Dedifferentiated amniotic fluid mesenchymal stem cell (primary cell): Measurements from ENCODE around the gene PDE11A.
"Not testable (repeated sequence)": the region's sequence is repeated elsewhere in the genome, so short reads cannot be mapped to it uniquely, and the experiment has no call there.

ENCODE experiments used
- DNase-seq: peaks from one replicate; pipeline ENCODE4 v3.0.0-alpha.2; 2016; ENCODE audit errors: extremely low spot score

Gene PDE11A

GRCh38 chr2:178072383-178073301 lies at the start of gene PDE11A:
Gene PDE11A, minus strand, starts transcription at chr2:178072777. Its CDS starts 340 bp downstream, at chr2:178072437.
- DNase-seq, result peak; percentile 73

- DNase-seq, result no peak
These were observed 46.8 kb upstream of the PDE11A start for GRCh38 chr2:178119179-178119922.

GRCh38 chr2:178117725-178118124 lies 45.1 kb upstream of the PDE11A start:
- DNase-seq, result no peak

GRCh38 chr2:178115271-178115670 lies 42.7 kb upstream of the PDE11A start:
- no peak for DNase-seq

GRCh38 chr2:178114462-178114861 lies 41.9 kb upstream of the PDE11A start:
- no peak for DNase-seq

- DNase-seq, result peak; percentile 92
These were observed 39.9 kb upstream of the PDE11A start, which contains the start of gene RBM45 for GRCh38 chr2:178112202-178113152. Gene RBM45, plus strand, starts transcription at chr2:178112437. Its CDS starts 110 bp downstream, at chr2:178112547.

- DNase-seq, result no peak
These were observed 39.2 kb upstream of the PDE11A start for GRCh38 chr2:178111743-178112142.

GRCh38 chr2:178110681-178111080 lies 38.1 kb upstream of the PDE11A start:
- no peak for DNase-seq

GRCh38 chr2:178109813-178110212 lies 37.2 kb upstream of the PDE11A start:
- peak; percentile 53 for DNase-seq

- no peak for DNase-seq
These were observed 35.6 kb upstream of the PDE11A start for GRCh38 chr2:178108176-178108575.

GRCh38 chr2:178106053-178106452 lies 33.5 kb upstream of the PDE11A start:
- DNase-seq, result no peak

GRCh38 chr2:178105566-178105965 lies 33.0 kb upstream of the PDE11A start:
- no peak for DNase-seq

- no peak for DNase-seq
These were observed 28.9 kb upstream of the PDE11A start for GRCh38 chr2:178101321-178102079.

GRCh38 chr2:178093471-178093870 lies 20.9 kb upstream of the PDE11A start:
- no peak for DNase-seq

GRCh38 chr2:178088774-178089270 lies 16.2 kb upstream of the PDE11A start:
- no peak for DNase-seq

- no peak for DNase-seq
These were observed 11.7 kb upstream of the PDE11A start for GRCh38 chr2:178084273-178084672.

- no peak for DNase-seq
These were observed 9.9 kb upstream of the PDE11A start for GRCh38 chr2:178082408-178083045.

GRCh38 chr2:178079279-178079678 lies 6.7 kb upstream of the PDE11A start:
- not testable (repeated sequence) for DNase-seq

- no peak for DNase-seq
These were observed 3.6 kb upstream of the PDE11A start for GRCh38 chr2:178076130-178076529.

- DNase-seq, result no peak
These were observed 2.4 kb upstream of the PDE11A start for GRCh38 chr2:178075006-178075326.
